Activated CD4-positive, alpha-beta T cell treated with anti-CD3 and anti-CD28 coated beads, Interleukin-2, amount 50 U/mL, for 1 hour (primary cell): Measurements from ENCODE around the gene CACNA2D2.

ENCODE experiments used
- DNase-seq: peaks from one replicate; pipeline ENCODE4 v3.0.0-alpha.2; 2020

Gene CACNA2D2

DNA sequence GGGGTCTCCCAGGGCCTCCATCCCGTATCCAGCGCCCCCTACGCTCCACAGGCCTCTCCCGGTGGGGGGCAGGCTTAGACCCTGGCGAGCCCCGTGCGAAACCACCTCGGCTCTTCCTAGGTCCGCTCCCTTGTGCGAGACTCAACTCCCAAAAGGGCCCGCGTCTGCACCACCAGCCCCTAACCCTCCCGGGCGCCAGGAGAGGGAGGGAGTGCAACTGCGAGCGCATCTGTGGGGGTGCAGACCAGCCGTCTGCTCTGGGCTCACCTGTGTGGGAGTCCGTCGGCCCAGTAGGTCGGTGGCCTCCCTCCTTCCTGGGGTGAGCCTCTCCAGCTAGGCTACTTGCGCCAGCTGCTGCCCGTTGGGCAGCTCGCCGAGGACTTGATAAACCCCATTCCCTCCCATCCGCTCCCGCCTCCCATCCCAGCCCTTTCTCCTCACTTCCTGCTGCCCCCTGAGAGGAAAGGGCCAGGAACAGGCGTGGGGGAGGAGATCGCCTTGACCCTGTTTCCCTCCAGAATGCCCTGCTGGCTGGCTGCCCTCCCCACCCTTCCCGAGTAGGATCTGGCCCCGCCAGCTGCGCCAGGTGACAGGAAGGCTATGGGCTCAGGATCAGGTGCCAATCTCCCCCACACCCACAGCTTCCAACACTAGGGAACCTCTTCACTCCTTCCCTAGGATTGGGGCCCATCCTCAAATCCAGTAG is 180.9 kb downstream of the CACNA2D2 start, which contains the start of gene HYAL2:
Gene HYAL2, minus strand, starts transcription at position 360 of the 706 bp plus-strand sequence. CDS start 2,256 bp downstream, outside the sequence.
- DNase-seq = no peak

DNA sequence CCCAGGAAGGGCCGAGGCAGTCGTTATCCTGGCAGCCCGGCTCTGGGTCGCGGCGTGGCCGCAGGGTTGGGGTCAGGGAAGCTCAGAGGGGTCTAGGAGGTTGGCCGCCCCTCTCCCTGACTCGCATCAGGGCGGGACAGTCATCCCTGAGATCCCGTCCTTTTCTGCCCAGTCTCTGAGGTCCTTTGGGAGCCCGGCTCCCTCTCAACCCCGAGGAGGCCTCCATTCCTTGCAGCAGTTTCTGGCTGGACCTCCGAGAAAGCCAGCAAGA is 181.4 kb downstream of the CACNA2D2 start:
- DNase-seq = no peak

DNA sequence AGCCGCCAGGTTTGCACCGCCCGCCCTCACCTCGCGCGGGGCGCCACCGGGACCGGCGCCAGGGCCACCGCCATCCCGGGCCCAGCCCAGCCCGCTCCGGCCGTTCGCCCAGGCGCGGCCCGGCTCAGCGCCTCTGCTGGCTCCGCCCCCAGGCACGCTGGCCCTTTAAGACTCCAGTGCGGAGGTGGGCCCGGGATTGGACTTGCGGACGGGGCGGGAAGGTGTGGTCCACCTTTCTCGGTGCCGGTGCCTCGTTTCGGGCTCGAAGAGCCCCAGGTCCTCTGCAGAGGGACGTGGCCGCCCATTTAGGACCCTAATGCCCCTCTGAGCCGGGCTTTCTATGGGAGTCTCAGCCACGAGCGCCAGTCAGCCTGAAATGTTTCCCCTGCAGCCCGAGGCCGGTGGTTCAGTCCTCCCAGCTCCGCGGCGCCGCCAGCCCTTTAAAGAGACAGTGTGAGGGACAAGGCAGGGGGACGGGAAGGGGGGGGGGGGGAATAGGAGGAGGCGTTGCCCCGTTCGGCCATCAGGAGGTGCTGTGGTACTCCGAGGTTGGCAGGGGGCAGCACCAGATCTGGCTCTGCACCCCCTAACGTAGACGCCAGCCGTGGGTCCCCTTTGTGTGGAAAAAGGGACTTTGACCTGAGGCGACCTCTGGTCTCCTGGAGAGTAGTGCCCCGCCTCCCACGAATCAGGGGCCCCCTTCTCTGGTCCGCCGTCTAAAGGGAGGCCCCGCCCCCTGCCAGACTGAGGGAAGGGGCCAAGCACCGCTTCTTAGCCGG is 181.9 kb downstream of the CACNA2D2 start:
- DNase-seq = peak; percentile 78

DNA sequence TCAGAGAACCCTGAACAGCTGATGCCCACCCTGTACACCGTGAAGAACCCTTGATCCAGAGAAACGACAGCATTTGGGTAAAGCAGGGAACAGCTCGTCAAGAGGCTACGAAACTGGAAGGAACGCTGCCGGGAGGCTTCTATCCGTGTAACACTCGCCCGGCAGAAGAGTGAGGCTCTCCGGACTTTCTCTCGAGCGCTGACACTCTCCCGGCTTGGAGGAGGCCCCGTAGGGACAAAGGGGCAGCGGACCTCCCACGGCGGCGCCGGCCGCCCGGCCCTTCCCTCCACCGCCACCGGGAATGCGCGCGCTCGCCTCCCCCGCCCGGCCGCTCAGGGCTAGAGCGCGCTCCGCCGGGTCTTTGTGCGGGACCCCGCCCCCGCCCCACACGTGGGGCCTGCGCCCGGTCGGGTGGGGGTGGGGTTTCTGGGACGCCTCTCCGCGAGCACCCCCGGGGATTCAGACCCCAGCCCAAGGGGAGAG is 182.5 kb downstream of the CACNA2D2 start:
- no peak for DNase-seq

DNA sequence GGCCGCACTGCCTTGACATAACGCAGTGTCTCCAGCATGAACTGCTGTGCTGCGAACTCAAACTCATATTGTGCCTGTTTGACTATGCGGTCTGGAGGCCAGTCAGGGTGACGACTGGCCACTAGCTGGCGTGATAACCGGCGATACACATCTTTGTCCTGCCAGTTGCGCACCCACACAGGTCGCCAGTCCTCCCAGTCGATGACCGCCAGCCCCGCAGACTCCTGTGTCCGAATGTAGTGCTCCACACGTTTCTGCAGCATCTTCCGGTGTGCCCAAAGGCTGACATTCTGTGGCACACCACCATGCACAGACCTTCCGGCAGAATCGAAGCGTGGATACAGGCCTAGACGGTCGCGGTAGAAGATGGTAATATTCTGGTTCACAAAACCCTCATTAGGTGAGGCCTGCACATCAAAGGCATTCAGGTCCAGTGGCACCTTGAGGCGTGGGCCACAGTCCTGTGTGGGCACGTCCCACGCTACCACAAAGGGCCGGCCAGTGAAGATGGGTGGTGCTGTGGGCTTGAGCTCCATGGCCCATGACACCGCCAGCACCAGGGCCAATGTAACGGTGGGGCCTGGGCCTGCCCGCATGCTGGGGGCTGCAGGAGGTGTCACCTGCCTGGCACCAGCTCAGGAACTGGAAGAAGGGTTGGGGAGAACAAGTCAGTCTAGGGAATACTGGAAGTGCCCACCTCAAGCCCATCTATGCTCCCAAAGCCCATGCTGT is 183.4 kb downstream of the CACNA2D2 start:
- DNase-seq = no peak

DNA sequence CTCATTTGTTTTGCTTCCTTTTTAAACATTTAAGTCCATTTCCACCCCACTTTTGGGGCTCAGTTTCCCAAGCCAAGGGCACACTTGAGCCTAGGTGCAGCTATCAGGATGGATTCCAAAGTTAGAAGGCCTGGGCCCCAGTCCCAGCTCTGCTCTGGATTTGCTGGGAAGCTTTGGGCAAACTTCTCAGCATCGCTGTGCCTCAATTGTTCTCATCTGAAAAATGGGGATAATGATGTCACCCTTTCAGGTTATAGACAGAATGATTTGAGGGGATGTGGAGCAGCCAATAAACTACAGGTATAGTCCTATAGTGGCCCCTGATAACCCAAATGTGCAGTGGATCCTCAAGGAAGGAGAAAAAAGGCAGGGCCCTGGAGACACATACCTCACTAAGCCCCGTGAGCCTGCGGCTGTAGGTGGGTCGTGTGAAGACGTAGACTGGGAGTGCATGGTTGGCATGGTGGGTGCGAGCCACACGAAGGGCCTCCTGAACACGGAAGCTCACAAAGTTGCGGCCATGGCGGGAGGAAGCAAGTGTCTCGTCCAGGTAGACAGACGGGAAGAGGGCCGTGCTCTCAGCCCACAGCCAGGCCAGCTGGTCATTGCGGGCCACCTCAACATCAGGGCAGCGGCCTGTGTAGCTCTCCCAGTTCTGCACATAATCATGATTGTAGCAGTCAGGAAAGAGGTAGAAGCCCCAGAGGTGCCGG is 184.1 kb downstream of the CACNA2D2 start:
- DNase-seq = no peak

DNA sequence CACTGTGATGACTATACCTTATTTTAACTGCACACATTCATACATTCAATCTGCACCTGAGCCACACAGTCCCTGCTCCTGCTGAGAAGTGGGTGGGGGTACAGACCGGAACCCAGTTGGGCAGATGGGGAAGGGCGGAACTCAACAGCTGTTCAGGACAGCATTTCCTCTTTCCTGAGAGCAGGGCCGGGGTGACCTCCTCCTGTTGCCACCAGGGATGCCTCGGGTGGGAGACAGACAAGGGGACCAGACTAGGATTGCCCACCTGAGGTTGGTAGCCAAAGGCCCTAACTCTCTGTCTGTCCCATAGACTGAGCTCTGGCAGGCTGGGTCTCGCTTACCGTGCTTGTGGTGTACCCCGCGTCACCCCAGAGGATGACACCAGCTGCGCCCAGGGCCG is 184.8 kb downstream of the CACNA2D2 start:
- no peak for DNase-seq

DNA sequence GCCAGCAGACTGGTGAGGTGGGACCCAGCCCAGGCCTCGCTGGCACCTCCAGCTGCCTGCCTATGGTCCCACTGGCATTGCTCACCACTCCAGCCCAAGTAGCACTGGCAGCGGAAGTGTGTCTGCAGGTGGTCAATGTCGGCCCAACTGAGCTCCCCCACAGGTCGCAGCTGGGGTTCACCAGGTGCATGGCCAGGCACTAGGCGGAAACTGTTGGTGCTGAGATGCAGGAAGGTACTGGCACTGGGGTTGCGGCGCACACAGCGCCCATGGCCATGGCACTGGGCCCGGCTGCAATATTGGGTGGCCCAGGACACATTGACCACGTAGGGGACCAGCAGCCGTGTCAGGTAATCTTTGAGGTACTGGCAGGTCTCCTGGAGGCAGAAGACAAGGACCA is 185.3 kb downstream of the CACNA2D2 start:
- DNase-seq = no peak

DNA sequence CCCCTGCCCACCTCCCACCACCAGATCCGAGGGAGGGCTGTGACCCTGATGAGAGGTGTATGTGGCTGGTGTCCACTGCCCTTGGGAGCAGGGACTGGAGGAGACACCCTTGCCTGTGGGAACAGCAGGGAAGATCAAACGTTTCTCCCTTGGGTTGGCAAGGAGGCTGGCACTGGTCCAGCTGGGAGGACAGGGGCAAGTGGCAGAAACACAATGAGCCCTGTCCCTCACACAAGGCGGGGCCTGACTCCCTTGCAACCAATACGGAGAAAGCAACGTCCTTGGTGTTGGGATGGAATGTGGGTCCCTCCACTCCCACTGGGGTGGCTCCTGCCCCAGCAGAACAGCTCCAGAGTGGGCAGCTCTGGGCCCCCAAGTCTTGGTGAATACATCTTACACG is 186.1 kb downstream of the CACNA2D2 start:
- no peak for DNase-seq

DNA sequence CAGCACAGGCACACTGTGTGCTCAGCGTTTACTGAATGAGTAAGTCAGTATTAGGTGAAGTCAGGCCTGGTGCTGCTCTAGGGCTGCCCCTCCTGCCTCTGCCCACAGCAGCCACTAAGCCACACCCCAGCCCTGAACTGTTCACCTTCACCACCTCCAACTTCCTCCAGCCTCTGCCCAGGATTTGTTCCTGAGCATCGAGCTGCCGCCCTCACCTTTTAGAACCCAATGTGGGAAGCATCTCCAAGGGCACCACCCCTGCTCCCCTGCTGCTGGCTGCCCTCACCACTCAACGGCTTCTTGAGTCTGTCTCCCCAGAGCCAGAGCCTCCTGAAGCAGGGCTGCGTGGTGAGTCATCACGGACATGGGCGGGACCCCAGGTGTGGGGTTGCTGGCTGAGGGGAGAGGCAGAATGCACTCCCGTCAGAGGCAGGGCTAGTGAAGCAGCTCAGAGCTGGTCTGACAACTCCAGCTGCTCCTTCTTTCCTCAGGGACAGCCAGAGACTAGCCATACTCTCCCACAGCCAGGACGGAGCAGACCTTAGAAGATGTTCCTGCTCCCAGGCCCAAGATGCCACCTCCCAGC is 186.7 kb downstream of the CACNA2D2 start:
- peak; percentile 73 for DNase-seq

DNA sequence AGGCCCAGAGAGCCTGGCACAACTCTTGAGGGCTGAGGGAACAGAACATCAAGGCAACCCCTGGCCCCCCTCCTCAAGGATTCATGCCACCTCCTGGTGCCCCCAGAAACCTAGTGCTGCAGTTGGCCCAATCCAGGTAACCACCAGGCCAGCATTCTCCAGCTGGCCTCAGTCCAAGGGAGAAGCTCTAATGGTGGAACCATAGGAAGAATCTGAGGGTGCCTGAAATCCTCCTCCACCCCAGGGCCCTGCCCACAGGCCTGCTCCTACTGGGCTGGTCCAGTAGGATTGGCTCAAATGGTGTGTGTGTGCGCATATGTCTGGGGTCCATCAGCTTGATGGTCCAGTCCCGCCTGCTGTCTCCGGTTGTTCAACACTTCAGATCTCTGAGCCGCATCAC is 188.6 kb downstream of the CACNA2D2 start:
- DNase-seq = no peak

DNA sequence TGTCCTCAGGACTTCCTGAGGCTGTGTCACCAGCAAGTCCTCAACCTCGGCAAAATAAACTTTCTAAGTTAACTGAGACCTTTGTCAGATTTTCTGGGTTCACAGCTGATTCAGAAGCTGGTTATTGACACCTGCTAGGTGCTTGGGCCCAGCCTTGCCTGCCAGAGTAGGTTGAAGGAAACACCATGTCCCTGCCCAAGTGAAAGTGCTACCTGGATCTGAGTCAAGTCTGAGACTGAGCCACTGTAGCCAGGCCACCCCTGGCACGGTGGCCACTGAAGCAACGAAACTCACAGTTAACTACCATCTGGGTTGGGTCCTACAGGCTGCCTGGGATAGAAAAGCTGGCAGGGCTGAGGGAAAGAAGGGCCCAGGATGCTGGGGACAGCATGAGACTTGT is 189.1 kb downstream of the CACNA2D2 start:
- no peak for DNase-seq
